ENCODE results near the gene CD44.

DNA sequence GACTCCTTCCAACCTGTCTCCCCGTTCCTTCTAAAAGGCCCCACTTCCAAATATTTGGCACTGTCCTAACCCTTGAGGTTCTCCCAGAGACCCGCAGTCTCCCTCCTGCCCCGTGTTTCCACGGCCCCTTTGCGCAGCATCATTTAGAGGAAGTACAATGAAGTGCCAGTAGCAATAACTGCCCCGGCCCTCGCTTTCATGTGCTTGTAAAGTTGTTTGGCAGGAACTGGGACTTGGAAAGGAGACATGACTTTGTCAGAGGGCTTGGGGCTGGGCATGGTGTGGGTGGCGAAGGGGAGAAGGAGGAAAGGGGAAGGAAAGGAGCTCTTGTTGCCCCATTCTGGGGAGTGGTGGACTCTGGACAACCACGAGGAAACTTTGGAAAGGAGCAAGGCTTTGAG lies 2.6 kb downstream of the CD44 start:
- TF ChIP-seq CTCF (IDR thresholded peaks at IDR 0.05) (no peak), POLR2A (IDR thresholded peaks at IDR 0.05) (no peak)

Measured in heart left ventricle (tissue), 13 donors.